ENCODE results near the gene APOBEC3B. TPM values are rescaled to one million over a fixed set of nuclear protein-coding genes. Genes with fewer than 3 reads are reported as not detected.
"Not testable (repeated sequence)": the region's sequence is repeated elsewhere in the genome, so short reads cannot be mapped to it uniquely, and the experiment has no call there.

APOBEC3B gene
- polyA plus RNA-seq, 1 donor from 2014 or later, result 7.0 TPM

DNA sequence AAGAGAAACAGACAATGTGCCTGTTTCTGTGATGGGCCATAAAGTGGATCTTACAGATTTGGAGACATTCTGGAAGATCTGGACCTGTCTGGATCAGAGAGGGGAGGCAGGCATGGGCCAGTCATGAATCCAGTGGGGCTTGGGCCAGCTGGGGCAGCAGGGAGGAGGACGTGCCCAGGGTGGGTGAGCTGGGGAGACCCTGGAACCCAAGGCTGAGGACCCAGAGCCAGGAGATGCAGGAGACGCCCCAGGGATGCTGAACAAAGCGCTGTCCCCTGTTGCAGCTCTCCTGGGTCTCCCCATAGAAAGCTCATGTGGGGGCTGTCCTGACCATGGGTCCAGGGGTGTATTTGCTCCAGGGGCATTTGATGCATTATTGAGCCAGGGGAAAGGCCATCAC is 26.2 kb upstream of the APOBEC3B start:
- no peaks in the 10 kb centered on the region for H3K9me3 Mint-ChIP-seq
- H3K4me3 Mint-ChIP-seq, result no peak overlapping the region
- H3K27ac Mint-ChIP-seq, result no peak overlapping the region

GRCh38 chr22:38956551-38956950 is 25.6 kb upstream of the APOBEC3B start:
- Mint-ChIP-seq H3K4me3 (no peak overlapping the region), H3K27me3 (peaks cover 9% of the 10 kb centered on the region), H3K27ac (no peak overlapping the region), H3K36me3 (no peaks in the 10 kb centered on the region), H3K9me3 (no peaks in the 10 kb centered on the region), H3K4me1 (peaks cover 0 to 8% (median 7%) of the 10 kb centered on the region in 3 donors)

More for the DNA sequence above, 26.2 kb upstream of the APOBEC3B start:
- Mint-ChIP-seq H3K36me3 (no peaks in the 10 kb centered on the region), H3K4me1 (peaks cover 0 to 8% (median 7%) of the 10 kb centered on the region in 3 donors), H3K27me3 (peaks cover 9% of the 10 kb centered on the region)

- Mint-ChIP-seq H3K4me1 (peaks cover 0 to 8% (median 7%) of the 10 kb centered on the region in 3 donors), H3K9me3 (no peaks in the 10 kb centered on the region), H3K36me3 (no peaks in the 10 kb centered on the region), H3K27ac (no peak within 1 kb of the TSS), H3K27me3 (peaks cover 8% of the 10 kb centered on the region), H3K4me3 (no peak within 1 kb of the TSS)
Measured at GRCh38 chr22:38957046-38957770, 24.9 kb upstream of the APOBEC3B start, which contains the start of gene APOBEC3A. Gene APOBEC3A (plus strand): TSS chr22:38957609. CDS start chr22:38957692, 83 bp downstream.

- Mint-ChIP-seq H3K4me3 (no peak overlapping the region), H3K27me3 (peaks cover 7% of the 10 kb centered on the region), H3K9me3 (no peaks in the 10 kb centered on the region), H3K4me1 (peaks cover 0 to 8% (median 7%) of the 10 kb centered on the region in 3 donors), H3K36me3 (no peaks in the 10 kb centered on the region), H3K27ac (no peak overlapping the region)
Measured at GRCh38 chr22:38957808-38958650, 24.1 kb upstream of the APOBEC3B start.

DNA sequence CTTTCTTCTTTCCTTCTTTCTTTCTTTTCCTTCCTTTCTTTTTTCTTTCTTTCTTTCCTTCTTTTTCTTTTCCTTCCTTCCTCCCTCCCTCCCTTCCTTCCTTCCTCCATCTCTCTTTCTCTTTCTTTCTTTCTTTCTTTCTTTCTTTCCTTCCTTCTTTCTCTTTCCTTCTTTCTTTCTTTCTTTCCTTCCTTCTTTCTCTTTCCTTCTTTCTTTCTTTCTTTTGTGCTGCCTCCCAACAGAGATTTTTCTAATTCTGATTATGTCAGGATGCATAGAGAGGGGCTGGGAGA is 23.6 kb upstream of the APOBEC3B start:
- H3K4me1 Mint-ChIP-seq, H3K27ac Mint-ChIP-seq, H3K27me3 Mint-ChIP-seq, H3K4me3 Mint-ChIP-seq, H3K36me3 Mint-ChIP-seq, H3K9me3 Mint-ChIP-seq: not testable (repeated sequence)

GRCh38 chr22:38959590-38959989 is 22.6 kb upstream of the APOBEC3B start:
- H3K4me3 Mint-ChIP-seq, result no peak overlapping the region
- no peaks in the 10 kb centered on the region for H3K36me3 Mint-ChIP-seq
- H3K27me3 Mint-ChIP-seq, result peaks cover 4% of the 10 kb centered on the region
- no peaks in the 10 kb centered on the region for H3K9me3 Mint-ChIP-seq
- no peak overlapping the region for H3K27ac Mint-ChIP-seq
- H3K4me1 Mint-ChIP-seq, result peaks cover 3 to 5% (median 3%) of the 10 kb centered on the region in 3 donors

DNA sequence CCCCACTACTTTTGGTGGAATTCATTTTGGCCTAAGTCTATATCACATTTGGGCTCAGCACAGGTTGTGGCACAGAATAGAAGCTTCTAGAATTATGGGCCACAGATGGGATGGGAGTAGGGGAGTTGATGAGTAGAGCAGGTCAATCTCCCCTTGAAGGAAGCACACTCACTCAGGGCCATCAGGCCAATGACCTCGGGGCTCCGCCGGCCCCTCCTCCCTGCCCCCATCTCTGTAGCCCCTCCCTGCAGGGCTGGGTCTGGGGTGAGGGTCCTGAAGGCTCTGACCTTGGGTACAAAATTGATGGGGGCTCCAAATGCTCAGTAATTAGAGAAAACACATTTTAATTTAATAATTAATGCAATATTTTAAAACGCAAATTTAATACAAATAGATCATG is 21.5 kb upstream of the APOBEC3B start:
- H3K4me3 Mint-ChIP-seq, H3K27ac Mint-ChIP-seq, H3K9me3 Mint-ChIP-seq, H3K36me3 Mint-ChIP-seq, H3K27me3 Mint-ChIP-seq, H3K4me1 Mint-ChIP-seq: not testable (repeated sequence)

DNA sequence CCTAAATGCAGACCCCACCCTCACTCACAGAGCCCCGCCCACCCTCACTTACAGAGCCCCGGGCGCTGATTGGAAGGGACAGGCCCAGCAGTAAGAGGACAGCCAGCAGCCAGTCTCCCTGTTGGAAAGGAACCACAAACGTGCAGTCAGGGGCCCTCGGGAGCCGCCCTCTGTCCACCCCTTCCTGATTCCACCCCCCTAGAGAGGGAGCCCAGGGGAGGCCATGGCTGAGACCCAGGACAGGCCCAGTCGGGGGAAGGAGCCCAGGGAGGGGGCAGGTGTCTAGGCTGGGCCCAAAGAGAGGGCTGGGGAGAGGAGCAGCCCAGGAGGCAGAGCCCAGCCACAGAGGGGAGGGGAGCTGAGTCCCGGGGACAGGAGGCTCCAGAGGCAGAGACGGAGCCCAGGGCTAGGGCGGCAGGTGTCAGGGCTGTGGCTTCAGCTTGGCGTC is 18.8 kb upstream of the APOBEC3B start:
- H3K36me3 Mint-ChIP-seq, H3K27me3 Mint-ChIP-seq, H3K9me3 Mint-ChIP-seq, H3K4me3 Mint-ChIP-seq, H3K27ac Mint-ChIP-seq: not testable (repeated sequence)
- peaks cover 9 to 16% (median 10%) of the 10 kb centered on the region in 3 donors for H3K4me1 Mint-ChIP-seq

- Mint-ChIP-seq H3K4me3 (no peak overlapping the region), H3K9me3 (no peaks in the 10 kb centered on the region), H3K27me3 (peaks cover 6% of the 10 kb centered on the region), H3K27ac (no peak overlapping the region), H3K4me1 (peaks cover 10 to 17% (median 10%) of the 10 kb centered on the region in 3 donors), H3K36me3 (peaks cover 2% of the 10 kb centered on the region)
Measured at GRCh38 chr22:38963872-38964271, 18.3 kb upstream of the APOBEC3B start.

GRCh38 chr22:38964306-38964705 is 17.8 kb upstream of the APOBEC3B start:
- no peak overlapping the region for H3K4me3 Mint-ChIP-seq
- peaks cover 2% of the 10 kb centered on the region for H3K36me3 Mint-ChIP-seq
- no peaks in the 10 kb centered on the region for H3K9me3 Mint-ChIP-seq
- peaks cover 8% of the 10 kb centered on the region for H3K27me3 Mint-ChIP-seq
- no peak overlapping the region for H3K27ac Mint-ChIP-seq
- H3K4me1 Mint-ChIP-seq, result peaks cover 10 to 20% (median 10%) of the 10 kb centered on the region in 3 donors

GRCh38 chr22:38964989-38965388 is 17.2 kb upstream of the APOBEC3B start:
- Mint-ChIP-seq H3K4me1 (peaks cover 10 to 20% (median 10%) of the 10 kb centered on the region in 3 donors), H3K27ac (no peak overlapping the region), H3K27me3 (peaks cover 8% of the 10 kb centered on the region), H3K4me3 (no peak overlapping the region), H3K9me3 (no peaks in the 10 kb centered on the region), H3K36me3 (peaks cover 2% of the 10 kb centered on the region)

- peak overlapping the region in 1 of 4 donors; percentile 79 for H3K4me3 Mint-ChIP-seq
- peaks cover 2% of the 10 kb centered on the region for H3K36me3 Mint-ChIP-seq
- H3K4me1 Mint-ChIP-seq, result peaks cover 10 to 20% (median 10%) of the 10 kb centered on the region in 3 donors
- H3K27me3 Mint-ChIP-seq, result peaks cover 11% of the 10 kb centered on the region
- no peaks in the 10 kb centered on the region for H3K9me3 Mint-ChIP-seq
- no peak overlapping the region for H3K27ac Mint-ChIP-seq
Measured at GRCh38 chr22:38965614-38966379, 16.4 kb upstream of the APOBEC3B start.

- H3K27ac Mint-ChIP-seq, result no peak overlapping the region
- H3K4me1 Mint-ChIP-seq, result peaks cover 10 to 20% (median 10%) of the 10 kb centered on the region in 3 donors
- H3K4me3 Mint-ChIP-seq, result no peak overlapping the region
- no peaks in the 10 kb centered on the region for H3K9me3 Mint-ChIP-seq
- peaks cover 2% of the 10 kb centered on the region for H3K36me3 Mint-ChIP-seq
- H3K27me3 Mint-ChIP-seq, result peaks cover 12% of the 10 kb centered on the region
Measured at GRCh38 chr22:38966380-38966702, 15.8 kb upstream of the APOBEC3B start.

DNA sequence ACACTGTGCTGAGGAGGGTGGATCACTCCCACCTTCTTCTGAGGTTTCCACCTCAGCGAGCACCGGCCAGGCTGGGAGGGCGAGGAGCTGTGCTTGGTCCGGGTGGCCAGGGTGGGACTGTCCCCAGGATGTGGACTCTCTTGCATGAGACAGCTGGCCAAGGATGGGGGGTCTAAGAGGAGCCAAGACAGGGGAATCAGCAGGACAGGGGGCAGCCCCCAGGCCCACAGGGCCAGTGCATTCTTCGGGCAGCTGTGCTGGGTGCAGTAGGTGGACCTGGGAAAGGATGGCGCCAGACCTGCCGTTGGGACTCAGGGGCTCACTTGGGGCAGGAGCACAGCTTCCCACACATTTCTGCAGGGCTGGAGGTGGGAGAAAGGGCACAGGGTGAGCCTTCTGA is 15.2 kb upstream of the APOBEC3B start:
- Mint-ChIP-seq H3K27me3 (peaks cover 12% of the 10 kb centered on the region), H3K36me3 (peaks cover 2% of the 10 kb centered on the region), H3K4me1 (peaks cover 10 to 22% (median 10%) of the 10 kb centered on the region in 3 donors), H3K4me3 (no peak overlapping the region), H3K9me3 (no peaks in the 10 kb centered on the region), H3K27ac (no peak overlapping the region)

Data from IgD-negative memory B cell (primary cell).